HG02973 (cell line): Measurements from ENCODE around the gene MT1E.
A peak's percentile ranks its signal among the peaks of the same experiment; 100 is the strongest.
"Not testable (repeated sequence)": the region's sequence is repeated elsewhere in the genome, so short reads cannot be mapped to it uniquely, and the experiment has no call there.

Experiments used
- ATAC-seq: cut with Tn5 transposase; IDR thresholded peaks from one replicate; pipeline ENCODE4 v1.9.1; 2021; ENCODE audit warnings: moderate library complexity; ENCODE audit not compliant: unreplicated experiment

MT1E gene

GRCh38 chr16:56625140-56625942 lies at the start of gene MT1E:
Gene MT1E, plus strand, starts transcription at chr16:56625781. Its CDS starts 71 bp downstream, at chr16:56625852.
- peak; percentile 60 for ATAC-seq

GRCh38 chr16:56576585-56577299 lies 48.8 kb upstream of the MT1E start:
- peak; percentile 81 for ATAC-seq

DNA sequence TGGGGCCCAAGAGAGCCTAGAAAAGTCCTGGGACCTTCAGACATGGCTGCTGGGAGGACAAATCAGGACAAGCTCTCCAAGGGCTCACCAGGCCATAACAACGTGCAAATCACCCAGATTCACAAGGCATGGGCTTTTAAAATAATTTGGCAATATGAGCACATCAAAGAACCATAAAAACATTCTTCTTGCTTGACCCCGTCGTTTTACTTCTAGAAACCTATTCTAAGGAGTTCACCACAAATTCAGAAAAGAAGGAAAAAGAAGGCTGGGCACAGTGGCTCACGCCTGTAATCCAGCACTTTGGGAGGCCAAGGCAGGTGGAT lies 48.3 kb upstream of the MT1E start:
- ATAC-seq = no peak

- no peak for ATAC-seq
Observed at GRCh38 chr16:56580391-56581048, 45.1 kb upstream of the MT1E start.

DNA sequence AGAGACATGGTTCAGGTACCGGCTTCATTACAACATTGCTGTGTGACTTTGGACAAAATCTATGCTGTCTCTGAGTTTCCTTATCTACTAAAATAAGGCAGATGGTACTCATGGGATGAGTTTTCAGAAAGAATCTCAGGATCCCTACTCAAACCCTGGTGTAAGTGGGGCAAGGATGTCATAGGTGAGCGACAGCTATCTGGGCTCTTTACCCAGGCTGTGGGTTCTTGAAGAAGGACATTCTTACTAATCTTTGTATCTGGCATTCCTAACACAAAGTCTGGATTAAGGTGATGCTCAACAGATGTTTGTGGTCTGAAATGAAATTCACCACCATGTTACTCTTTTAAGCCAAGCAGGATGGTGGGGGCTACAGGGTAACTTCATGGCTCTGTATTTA lies 42.7 kb upstream of the MT1E start:
- not testable (repeated sequence) for ATAC-seq

- no peak for ATAC-seq
Observed at GRCh38 chr16:56583351-56584168, 42.0 kb upstream of the MT1E start.

DNA sequence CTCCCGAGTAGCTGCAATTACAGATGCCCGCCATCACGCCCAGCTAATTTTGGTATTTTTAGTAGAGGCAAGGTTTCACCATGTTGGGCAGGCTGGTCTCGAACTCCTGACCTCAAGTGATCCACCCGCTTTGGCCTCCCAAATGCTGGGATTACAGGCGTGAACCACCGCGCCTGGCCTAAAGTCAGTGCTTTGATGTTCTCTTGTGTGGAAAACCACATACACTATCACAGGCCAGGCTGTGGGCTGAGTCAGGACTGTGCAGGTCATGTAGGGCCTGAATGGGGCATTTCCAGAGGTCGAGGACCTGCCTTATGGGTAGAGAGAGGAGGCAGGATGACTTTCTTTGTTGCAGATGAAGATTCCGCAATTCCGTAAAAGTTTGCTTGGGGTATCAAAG lies 41.3 kb upstream of the MT1E start:
- no peak for ATAC-seq

DNA sequence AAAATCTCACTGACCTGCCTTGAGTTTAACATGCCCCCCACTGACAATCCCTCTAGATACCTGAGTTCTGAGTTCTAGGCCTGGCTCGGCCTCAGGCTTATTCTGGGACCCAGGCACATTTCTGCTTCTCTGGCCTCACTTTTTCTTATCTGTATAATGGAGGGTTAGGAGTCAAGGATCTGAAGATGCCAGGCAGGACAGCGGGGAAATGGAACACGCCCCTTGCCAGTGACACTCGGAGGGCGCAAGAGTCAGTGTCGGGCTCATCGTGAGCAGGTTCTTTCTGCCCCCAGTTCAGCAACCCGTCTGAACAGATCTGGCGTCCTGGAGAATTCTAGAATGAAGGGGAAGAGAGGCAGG lies 36.8 kb upstream of the MT1E start:
- no peak for ATAC-seq

DNA sequence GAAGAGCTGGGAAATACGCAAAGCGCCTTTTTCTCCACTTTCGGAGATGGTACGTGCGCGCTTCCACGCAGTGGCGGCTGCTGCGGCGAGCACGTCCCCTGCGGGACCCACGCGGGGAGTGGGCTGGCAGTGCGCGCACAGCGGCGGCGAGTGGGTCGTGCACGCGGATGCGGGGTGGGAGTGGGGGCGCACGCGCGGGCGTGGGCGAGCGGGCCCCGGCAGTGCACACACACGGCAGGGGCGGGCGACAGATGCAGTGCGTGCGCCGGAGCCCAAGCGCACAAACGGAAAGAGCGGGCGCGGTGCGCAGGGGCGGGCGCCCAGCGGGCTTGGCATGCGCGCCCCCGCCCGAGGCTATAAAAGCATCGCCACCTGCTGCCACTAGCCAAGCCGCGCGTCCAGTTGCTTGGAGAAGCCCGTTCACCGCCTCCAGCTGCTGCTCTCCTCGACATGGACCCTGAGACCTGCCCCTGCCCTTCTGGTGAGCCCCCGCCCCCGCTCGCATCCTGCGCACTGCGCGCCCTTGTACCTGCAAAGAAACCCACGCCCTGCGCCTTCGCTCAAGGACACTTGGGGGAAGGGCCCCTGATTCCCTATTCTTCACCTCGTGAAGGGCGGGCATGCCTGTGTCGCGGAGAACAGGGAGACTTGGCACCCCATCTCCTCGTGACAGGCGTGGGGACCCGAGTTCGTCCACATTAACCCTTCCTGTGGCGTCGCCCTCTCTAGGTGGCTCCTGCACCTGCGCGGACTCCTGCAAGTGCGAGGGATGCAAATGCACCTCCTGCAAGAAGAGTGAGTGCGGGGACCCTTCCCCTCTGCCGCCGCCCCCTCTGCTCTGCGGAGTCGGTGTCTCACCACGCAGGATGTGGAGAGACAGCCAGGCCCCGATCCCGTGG lies 36.2 kb upstream of the MT1E start, which contains the start of gene MT3:
Gene MT3, plus strand, starts transcription at position 388 of the 899 bp plus-strand sequence. Its CDS starts 63 bp downstream, at position 451.
- no peak for ATAC-seq

GRCh38 chr16:56591377-56592060 lies 34.1 kb upstream of the MT1E start:
- ATAC-seq = no peak

- ATAC-seq = no peak
Observed at GRCh38 chr16:56593573-56594291, 31.8 kb upstream of the MT1E start.

- no peak for ATAC-seq
Observed at GRCh38 chr16:56594292-56594619, 31.3 kb upstream of the MT1E start.

DNA sequence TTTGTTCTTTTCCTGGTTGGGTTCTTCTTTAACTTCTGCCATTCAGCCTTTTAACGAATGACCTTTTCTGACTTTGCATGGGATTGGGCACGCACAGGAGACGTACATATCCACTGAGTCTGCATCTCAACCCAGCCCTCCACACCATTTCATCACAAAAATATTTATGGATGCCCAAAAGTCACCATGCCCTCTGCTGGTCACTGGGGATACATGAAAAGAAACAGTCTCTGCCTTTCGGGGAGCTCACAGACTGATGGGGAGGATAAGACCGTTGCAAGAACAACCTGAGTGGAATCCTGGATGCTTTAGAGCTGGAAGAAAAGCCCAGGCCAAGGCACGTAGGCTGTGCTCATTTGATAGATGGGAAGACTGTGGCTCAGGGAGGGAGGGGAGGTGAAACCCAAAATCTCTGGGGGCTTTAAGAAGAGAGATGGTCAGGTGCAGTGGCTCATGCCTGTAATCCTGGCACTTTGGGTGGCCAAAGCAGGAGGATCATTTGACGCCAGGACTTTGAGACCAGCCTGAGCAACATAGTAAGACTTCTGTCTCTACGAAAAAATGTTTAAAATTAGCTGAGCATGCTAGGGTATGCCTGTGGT lies 25.1 kb upstream of the MT1E start:
- ATAC-seq = no peak

DNA sequence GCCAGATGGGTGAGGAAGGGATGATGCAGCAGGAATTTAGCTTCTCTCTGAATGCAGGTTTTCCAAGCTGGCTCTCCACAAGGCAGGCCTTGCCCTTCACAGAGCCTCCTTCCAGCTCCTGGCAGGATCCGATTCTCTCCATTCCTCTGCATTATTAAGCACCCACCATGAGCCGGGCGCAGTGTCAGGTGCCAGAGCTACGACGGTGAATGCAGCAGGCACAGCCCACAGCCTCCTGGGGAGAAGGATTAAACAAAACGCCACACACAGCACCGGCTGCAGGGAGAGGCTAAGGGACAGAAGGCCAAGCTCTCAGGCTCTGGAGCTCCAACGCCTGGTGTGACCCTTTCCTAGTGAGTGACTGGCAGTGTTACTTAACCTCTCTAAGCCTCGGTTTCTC lies 24.3 kb upstream of the MT1E start:
- ATAC-seq = no peak

DNA sequence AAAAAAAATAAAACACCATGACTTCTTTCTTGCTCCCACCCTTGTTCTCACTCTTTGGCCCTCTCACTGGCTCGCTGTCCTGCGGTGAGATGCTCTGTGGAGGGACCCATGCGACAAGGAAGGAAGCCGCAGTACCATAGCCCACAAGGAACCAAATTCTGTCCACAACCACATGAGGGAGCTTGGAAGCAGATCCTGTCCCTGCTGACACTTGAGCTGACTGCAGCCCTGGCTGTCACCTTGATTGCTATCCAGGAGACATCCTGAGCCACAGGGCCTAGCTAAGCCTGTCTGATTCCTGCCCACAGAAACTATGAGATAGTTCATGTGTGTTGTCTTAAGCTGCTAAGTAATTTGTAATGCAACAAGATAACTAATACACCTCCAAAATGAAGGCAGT lies 22.0 kb upstream of the MT1E start:
- no peak for ATAC-seq

DNA sequence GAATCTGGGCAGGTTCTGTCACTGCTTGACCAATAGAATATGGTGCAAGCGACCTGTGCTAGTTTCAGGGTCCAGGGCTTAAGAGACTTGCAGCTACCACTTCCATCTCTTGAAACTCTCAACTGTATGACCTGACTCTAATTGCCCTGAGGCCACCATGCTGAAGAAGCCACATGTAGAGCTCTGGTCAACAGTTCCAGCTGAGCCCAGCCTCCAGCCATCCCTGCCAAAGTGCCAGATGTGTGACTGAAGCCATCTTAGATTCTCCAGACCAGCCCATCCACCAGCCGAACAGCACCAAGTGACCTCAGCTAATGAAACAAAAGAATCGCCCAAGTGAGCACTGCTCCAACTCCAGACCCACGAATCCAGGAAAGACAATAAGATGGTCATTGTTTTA lies 20.6 kb upstream of the MT1E start:
- no peak for ATAC-seq

DNA sequence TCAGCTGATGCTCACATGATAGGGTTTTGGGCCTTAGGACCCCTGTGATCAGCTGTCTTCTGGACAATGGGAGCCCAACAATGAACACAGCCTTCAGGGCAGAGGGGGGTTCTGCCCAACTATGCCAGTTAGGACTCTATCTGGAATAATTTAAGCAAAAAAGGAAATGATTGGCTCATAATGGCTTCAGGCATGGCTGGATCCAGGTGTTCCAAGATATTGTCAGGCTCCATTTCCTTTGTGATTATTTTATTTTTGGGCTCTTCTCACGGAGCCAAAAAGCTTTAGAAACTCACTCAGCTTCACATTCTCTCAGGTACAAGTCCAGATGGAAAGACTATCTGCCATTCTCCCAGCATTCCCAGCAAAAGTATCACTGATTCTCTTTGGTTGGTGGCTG lies 20.1 kb upstream of the MT1E start:
- no peak for ATAC-seq

GRCh38 chr16:56606071-56606475 lies 19.5 kb upstream of the MT1E start:
- no peak for ATAC-seq
